NCI-H1417 treated with DMSO at 0.1 percent for 48 hours (cell line): ENCODE measurements around the gene LZTR1.

Experiments
- DNase-seq: peaks from one replicate; lab custom pipeline; 2025; lab: John Stamatoyannopoulos, UW

Gene LZTR1

GRCh38 chr22:20951151-20951931 is 30.8 kb upstream of the LZTR1 start:
- no peak for DNase-seq

DNA sequence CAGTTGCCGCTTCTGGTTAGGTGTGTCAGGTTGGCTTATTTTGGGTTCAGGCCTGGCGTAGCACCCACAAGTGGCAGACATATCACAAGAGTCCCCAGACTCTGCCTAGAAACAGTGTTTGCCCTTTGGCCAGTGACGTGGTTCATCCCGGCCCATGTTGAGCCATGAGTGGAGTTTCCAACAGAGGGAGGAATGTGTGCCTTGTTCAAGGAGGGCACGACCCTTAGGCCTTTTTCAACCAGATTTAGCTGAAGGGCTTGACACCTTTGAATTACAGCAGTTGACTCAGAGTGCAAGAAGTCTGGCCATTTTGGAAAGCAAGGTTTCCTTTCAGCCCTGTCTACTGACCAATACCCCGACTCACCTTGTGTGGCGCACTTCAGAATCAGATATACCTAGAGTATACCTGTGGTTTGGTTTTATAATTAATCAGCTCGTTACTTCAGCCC is 30.1 kb upstream of the LZTR1 start:
- DNase-seq = no peak

- DNase-seq = no peak
Observed at GRCh38 chr22:20952544-20953341, 29.4 kb upstream of the LZTR1 start.

- no peak for DNase-seq
Observed at GRCh38 chr22:20953342-20953608, 28.8 kb upstream of the LZTR1 start.

GRCh38 chr22:20953668-20954500 is 28.2 kb upstream of the LZTR1 start:
- DNase-seq = no peak

DNA sequence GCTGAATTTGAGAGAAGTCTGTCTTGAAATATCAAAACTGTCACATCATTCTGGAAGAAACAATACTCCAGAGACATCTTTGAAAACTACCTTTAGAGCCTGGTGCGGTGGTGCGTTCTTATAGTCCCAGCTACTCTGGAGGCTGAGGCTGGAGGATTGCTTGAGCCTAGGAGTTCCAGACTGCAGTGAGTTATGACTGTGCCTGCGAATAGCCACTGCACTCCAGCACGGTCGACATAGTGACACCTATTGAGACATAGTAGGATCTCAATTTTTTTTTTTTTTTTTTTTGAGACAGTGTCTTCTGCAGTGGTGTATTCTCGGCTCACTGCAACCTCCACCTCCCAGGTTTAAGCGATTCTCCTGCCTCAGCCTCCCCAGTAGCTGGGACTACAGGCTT is 26.5 kb upstream of the LZTR1 start:
- no peak for DNase-seq

DNA sequence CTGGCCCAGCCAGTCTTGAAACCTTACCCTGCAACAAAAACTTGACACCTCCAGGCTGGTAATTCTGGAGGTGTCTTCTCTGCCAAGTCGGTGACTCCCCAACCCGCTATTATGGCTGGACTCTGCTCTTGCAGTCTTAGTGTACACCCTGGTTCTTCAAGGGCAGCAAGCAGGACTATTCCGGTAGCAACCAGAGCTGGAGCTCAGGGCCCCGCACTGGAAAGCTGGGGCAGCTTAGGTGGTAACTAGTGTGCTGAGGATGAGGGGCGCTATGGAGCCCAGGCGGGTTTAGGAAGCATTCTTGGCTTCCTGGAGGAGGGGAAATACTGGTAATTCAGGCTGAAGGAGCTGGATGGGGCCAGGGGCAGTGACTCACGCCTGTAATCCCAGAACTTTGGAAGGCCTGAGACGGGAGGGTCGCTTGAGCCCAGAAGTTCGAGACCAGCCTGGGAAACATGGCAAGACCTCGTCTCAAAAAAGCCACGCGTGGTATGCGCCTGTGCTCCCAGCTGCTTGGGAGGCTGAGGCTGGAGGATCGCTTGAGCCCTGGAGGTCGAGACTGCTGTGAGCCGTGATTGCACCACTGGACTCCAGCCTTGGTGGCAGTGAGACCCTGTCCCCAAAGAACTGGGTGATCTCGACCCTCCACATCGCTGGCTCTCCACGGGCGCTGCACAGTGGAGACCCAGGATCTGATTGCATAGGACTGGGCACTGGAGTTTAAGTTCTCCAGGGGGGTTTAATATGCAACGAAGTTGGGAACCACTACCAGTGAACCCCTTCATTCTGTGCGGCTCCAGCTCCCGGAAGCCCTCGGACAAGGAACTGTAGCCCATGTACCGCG is 25.6 kb upstream of the LZTR1 start:
- DNase-seq = no peak

- no peak for DNase-seq
Observed at GRCh38 chr22:20957102-20957682, 24.9 kb upstream of the LZTR1 start.

GRCh38 chr22:20957683-20958431 is 24.2 kb upstream of the LZTR1 start:
- DNase-seq = no peak

DNA sequence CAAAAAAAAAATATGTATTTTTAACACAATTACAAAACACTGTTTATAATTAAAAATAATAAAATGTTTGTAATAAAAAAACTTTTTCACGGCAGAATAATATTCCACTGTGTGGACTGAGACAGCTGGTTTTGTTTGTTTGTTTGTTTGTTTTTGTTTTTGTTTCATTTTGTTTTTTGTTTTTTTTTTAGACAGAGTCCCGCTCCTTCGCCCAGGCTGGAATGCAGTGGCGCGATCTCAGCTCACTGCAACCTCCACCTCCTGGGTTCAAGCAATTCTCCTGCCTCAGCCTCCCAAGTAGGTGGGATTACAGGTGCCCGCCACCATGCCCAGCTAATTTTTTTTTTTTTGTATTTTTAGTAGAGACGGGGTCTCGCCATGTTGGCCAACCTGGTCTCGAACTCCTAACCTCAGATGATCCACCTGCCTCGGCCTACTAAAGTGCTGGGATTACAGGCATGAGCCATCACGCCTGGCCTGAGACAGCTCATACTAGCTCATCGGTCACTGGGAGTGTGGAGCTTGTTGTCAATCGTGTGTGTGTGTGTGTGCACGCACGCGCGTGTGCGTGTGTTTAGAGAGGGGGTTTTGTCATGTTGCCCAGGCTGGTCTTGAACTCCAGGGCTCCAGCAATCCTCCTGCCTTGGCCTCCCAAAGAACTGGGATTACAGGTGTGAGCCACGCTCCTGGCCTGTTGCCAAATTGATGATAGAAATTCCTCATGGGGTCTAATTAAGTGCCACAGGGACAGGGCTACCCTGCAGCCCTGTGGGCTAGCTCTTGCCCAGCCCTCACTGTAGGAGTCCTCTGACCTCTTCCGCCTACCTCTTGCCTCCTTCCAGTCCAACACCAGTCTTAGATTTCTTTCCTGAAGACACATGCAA is 22.3 kb upstream of the LZTR1 start:
- DNase-seq = no peak

GRCh38 chr22:20960609-20961008 is 21.5 kb upstream of the LZTR1 start:
- no peak for DNase-seq

DNA sequence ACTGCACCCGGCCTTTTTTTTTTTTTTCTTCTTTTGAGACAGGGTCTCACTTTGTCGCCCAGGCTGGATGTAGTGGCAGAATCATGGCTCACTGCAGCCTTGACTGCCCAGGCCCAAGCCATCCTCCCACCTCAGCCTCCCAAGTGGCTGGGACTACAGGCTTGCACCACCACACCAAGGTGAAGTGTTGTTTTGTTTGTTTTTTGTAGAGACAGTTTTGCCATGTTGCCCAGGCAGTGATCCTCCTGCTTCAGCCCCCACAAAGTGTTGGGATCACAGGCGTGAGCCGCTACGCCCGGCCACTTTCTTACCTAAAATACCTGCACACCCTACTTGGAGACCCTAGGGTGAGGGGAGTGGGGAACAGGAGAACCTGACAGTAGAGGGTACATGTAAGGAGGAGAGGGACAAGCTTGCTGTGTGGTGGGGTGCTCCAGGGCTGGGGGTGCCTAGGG is 19.6 kb upstream of the LZTR1 start:
- no peak for DNase-seq

GRCh38 chr22:20963201-20964052 is 18.7 kb upstream of the LZTR1 start:
- DNase-seq = no peak

DNA sequence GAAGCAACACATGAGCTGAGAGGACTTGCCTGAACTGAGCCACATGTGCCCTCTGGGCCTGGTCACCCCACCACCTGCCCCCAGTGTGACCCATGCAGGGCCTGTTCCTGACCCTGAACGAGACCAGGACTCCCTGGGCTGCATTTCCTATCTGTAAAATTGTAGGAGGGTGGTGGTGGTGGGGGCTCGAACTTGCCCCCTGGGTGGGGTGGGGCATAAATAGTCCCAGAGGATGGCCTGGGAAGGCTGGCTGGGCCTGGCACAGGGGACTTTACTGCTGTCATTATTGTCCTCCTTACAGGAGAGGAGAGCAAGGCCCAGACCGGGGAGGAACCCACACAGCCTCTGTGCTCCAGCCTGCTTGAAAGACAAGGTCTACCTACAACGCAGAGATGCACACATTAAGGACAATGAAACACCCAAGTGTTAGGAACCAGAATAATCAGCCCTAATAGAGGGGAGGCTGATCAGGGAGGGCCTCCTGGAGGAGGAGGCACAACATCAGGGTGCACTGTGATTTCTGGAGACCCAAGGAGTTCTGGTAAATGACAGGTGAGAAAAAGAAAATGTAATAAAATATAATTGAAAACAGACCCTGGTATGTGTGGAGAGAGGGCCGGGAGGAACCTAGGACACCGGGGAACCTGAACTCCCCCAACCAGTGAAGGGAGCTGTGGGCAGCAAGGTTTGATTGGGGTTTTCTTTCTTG is 17.9 kb upstream of the LZTR1 start:
- no peak for DNase-seq

- no peak for DNase-seq
Observed at GRCh38 chr22:20964799-20965103, 17.3 kb upstream of the LZTR1 start.

DNA sequence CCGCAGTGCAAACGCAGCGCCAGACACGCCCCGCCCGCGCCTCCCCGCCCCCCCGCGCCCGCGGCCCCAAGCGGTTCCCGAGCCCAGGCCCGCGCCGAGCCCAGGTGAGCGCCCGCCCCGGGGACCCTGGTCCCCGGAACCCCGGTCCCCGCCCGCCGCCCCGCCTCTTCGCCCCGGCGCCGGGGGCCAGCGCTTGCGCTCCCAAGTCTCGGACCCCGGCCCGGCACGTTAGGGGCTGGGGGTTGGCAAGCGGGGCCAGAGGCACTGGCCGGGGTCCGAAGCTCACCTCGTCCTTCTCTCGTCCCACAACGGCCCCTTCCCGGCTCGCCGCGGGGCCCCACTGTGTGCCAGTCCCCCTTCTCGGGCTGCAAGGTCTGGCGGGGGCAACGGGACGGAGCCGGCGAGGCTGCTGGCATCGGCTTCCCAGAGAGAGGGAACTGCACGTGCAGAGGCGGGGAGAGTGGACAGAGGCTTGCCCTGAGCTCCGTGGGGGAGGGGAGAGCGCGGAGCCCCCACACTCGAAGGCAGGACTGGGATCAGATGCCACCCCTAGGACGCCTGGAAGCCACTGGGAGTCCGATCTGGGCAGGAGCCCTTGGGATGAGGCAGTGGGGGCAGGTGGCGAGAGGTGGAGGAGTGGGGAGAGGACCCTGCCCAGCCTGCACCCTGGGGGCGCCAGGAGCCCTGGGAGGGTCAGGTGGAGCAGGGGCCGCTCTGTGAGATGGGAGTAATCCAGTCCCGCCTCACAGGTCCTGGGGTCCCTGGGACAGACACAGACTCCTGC is 16.8 kb upstream of the LZTR1 start:
- DNase-seq = no peak
